NCI-H1930 (cell line): Measurements from ENCODE around the gene ZDHHC12.

ENCODE experiments used
- DNase-seq, 2 experiments: peaks; one replicate each; lab custom pipeline; 2025; lab: John Stamatoyannopoulos, UW

The ZDHHC12 gene

GRCh38 chr9:128729766-128730517 lies 6.0 kb upstream of the ZDHHC12 start:
- no peak for DNase-seq

GRCh38 chr9:128729302-128729701 lies 5.4 kb upstream of the ZDHHC12 start:
- DNase-seq, result no peak

- DNase-seq, result no peak
Measured at GRCh38 chr9:128728298-128728697, 4.4 kb upstream of the ZDHHC12 start.

GRCh38 chr9:128727640-128728248 lies 3.8 kb upstream of the ZDHHC12 start:
- DNase-seq, result no peak

- DNase-seq, result no peak
Measured at GRCh38 chr9:128724744-128725211, 851 bp upstream of the ZDHHC12 start.

- DNase-seq, result no peak
Measured at GRCh38 chr9:128723352-128723865, 518 bp downstream of the ZDHHC12 start.

GRCh38 chr9:128722380-128723351 lies 1.3 kb downstream of the ZDHHC12 start:
- DNase-seq, result no peak

GRCh38 chr9:128721487-128722010 lies 2.4 kb downstream of the ZDHHC12 start:
- no peak for DNase-seq

GRCh38 chr9:128720841-128721486 lies 3.0 kb downstream of the ZDHHC12 start:
- DNase-seq, result no peak

GRCh38 chr9:128719919-128720605 lies 3.9 kb downstream of the ZDHHC12 start:
- no peak for DNase-seq

- no peak for DNase-seq
Measured at GRCh38 chr9:128718475-128718874, 5.5 kb downstream of the ZDHHC12 start.

GRCh38 chr9:128718047-128718446 lies 5.9 kb downstream of the ZDHHC12 start:
- no peak for DNase-seq

GRCh38 chr9:128716581-128717254 lies 7.2 kb downstream of the ZDHHC12 start:
- DNase-seq, result no peak

- no peak for DNase-seq
Measured at GRCh38 chr9:128715436-128715750, 8.5 kb downstream of the ZDHHC12 start.

- DNase-seq, result no peak
Measured at GRCh38 chr9:128714586-128715435, 9.1 kb downstream of the ZDHHC12 start.

GRCh38 chr9:128713941-128714573 lies 9.9 kb downstream of the ZDHHC12 start:
- DNase-seq, result no peak

- DNase-seq, result no peak
Measured at GRCh38 chr9:128713411-128713780, 10.5 kb downstream of the ZDHHC12 start.

- no peak for DNase-seq
Measured at GRCh38 chr9:128712451-128713410, 11.2 kb downstream of the ZDHHC12 start.
